HFF-Myc (cell line): ENCODE data around the gene ATP2A3.

ENCODE experiments used
- DNase-seq: peaks from one replicate; pipeline ENCODE4 v3.0.0-alpha.2; 2011; ENCODE audit warnings: low read depth; ENCODE audit errors: extremely low read depth
- H3K4me3 ChIP-seq: replicated peaks from 2 replicates; pipeline ENCODE4 v1.5.1; 2011; ENCODE audit warnings: low read depth, mild to moderate bottlenecking, control low read depth, low read length
- CTCF ChIP-seq: IDR thresholded peaks from 2 replicates; pipeline ENCODE4 v1.5.1; 2012; ENCODE audit warnings: mild to moderate bottlenecking, low read depth, low read length, control low read depth; ENCODE audit errors: missing control alignments

ATP2A3 gene

GRCh38 chr17:3880983-3881382 lies 83.3 kb downstream of the ATP2A3 start:
- TF ChIP-seq CTCF = no peak
- no peak for DNase-seq
- H3K4me3 ChIP-seq = no peak overlapping the region

GRCh38 chr17:3879591-3880417 lies 84.4 kb downstream of the ATP2A3 start:
- H3K4me3 ChIP-seq = no peak overlapping the region
- no peak for DNase-seq
- no peak for TF ChIP-seq CTCF

- TF ChIP-seq CTCF = no peak
- DNase-seq = no peak
- no peak overlapping the region for H3K4me3 ChIP-seq
Measured at GRCh38 chr17:3879186-3879585, 85.1 kb downstream of the ATP2A3 start.

GRCh38 chr17:3877220-3877619 lies 87.0 kb downstream of the ATP2A3 start:
- TF ChIP-seq CTCF = no peak
- no peak for DNase-seq

DNA sequence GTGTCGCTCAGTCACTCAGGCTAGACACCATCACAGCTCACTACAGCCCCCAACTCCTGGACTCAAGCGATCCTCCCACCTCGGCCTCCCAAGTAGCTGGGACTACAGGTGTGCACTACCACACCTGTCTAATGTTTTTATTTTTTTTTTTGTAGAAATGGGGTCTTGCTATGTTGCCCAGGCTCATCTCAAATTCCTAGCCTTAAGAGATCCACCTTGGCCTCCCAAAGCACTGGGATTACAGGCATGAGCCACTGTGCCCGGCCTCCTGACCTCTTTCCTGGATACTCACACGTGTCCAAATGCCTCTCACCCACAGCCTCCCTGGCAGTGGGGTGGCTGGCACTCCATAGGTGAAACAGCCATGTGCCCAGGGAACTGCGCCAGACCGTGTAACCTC lies 88.9 kb downstream of the ATP2A3 start:
- H3K4me3 ChIP-seq = no peak overlapping the region
- no peak for DNase-seq
- TF ChIP-seq CTCF = no peak

More at GRCh38 chr17:3877220-3877619, 87.0 kb downstream of the ATP2A3 start:
- no peak overlapping the region for H3K4me3 ChIP-seq
